B cell (primary cell): ENCODE measurements around the gene PSEN1. TPM values are rescaled to one million over a fixed set of nuclear protein-coding genes. Genes with fewer than 3 reads are reported as not detected.

Experiments used
- ATAC-seq: fragments of 200-7000 bp; cut with Tn5 transposase; one replicate; pipeline ENCODE4 v1.10.0; 2021; ENCODE audit warnings: low read depth, mild to moderate bottlenecking, moderate number of reproducible peaks, moderate library complexity
- CTCF ChIA-PET: fragments of 350-600 bp; sonication (Branson Sonifier 250); formaldehyde crosslinking; loops from one replicate; lab custom pipeline; 2021; ENCODE audit warnings: antibody characterized with exemption, inconsistent platforms; lab: Charles Lee
- POLR2A ChIA-PET: fragments of 350-600 bp; sonication (Branson Sonifier 250); formaldehyde crosslinking; loops from one replicate; lab custom pipeline; 2021; ENCODE audit warnings: antibody characterized with exemption; lab: Charles Lee
- DNase-seq: peaks from one replicate; pipeline ENCODE4 v3.0.0; 2013
- H2AFZ ChIP-seq: 2 replicates; pipeline ENCODE4 v1.6.1; 2012; ENCODE audit warnings: mild to moderate bottlenecking, low read depth, low read length; ENCODE audit not compliant: insufficient read depth, poor library complexity, severe bottlenecking
- H3K27ac ChIP-seq, 2 donors: 1 replicate in 1 of 2; 2 replicates in 1 of 2; pipeline ENCODE4 v1.5.1; 2012 to 2013; ENCODE audit warnings: low read length in 2 of 2, mild to moderate bottlenecking in 2 of 2, moderate library complexity in 1 of 2
- H3K27me3 ChIP-seq, 4 experiments: fragments of 200-600 bp in 1 of 4; sonication (generic) in 1 of 4; replicated peaks in 1 of 4; 1 replicate in 2 of 4; 2 replicates in 2 of 4; pipeline versions ENCODE4 v1.6.1 to v1.7.0; 2013 to 2016; ENCODE audit warnings: low read length in 3 of 4, mild to moderate bottlenecking in 2 of 4, mixed read lengths in 1 of 4, moderate library complexity in 1 of 4; ENCODE audit not compliant: insufficient read depth in 4 of 4, control insufficient read depth in 3 of 4; ENCODE audit errors: control extremely low read depth in 1 of 4
- H3K36me3 ChIP-seq, 2 experiments: replicated peaks in 1 of 2; 1 replicate in 1 of 2; 2 replicates in 1 of 2; pipeline versions ENCODE4 v1.6.1 to v1.7.1; 2013; ENCODE audit warnings: low read length in 1 of 2; ENCODE audit not compliant: insufficient read depth in 2 of 2, control insufficient read depth in 1 of 2; ENCODE audit errors: control extremely low read depth in 1 of 2, extremely low read depth in 1 of 2
- H3K4me1 ChIP-seq, 2 donors: fragments of 200-600 bp in 1 of 2; sonication (generic) in 1 of 2; 1 replicate in 1 of 2; 2 replicates in 1 of 2; pipeline versions ENCODE4 v1.5.1 to v1.6.1; 2013 to 2017; ENCODE audit warnings: low read length in 2 of 2; ENCODE audit not compliant: control insufficient read depth in 2 of 2, insufficient read depth in 2 of 2
- H3K4me2 ChIP-seq: replicated peaks from 2 replicates; pipeline ENCODE3; 2012; ENCODE audit warnings: mild to moderate bottlenecking, low read depth, low read length; ENCODE audit not compliant: poor library complexity, severe bottlenecking
- H3K4me3 ChIP-seq, 5 experiments: fragments of 200-600 bp in 1 of 5; sonication (generic) in 1 of 5; 1 replicate in 3 of 5; 2 replicates in 2 of 5; pipeline versions ENCODE4 v1.5.1 to v1.7.0; 2011 to 2016; ENCODE audit warnings: low read length in 4 of 5, mild to moderate bottlenecking in 4 of 5, low read depth in 2 of 5, control low read depth in 1 of 5, moderate library complexity in 1 of 5; ENCODE audit not compliant: insufficient read depth in 1 of 5; ENCODE audit errors: control extremely low read depth in 1 of 5, extremely low read depth in 1 of 5
- H3K79me2 ChIP-seq: fragments of 200-600 bp; sonication (generic); one replicate; pipeline ENCODE4 v1.6.0; 2016; ENCODE audit warnings: low read length; ENCODE audit not compliant: control insufficient read depth, insufficient read depth
- H3K9ac ChIP-seq: fragments of 200-600 bp; sonication (generic); 2 replicates; pipeline ENCODE4 v1.6.1; 2017; ENCODE audit warnings: mild to moderate bottlenecking, low read length, moderate library complexity
- H3K9me3 ChIP-seq, 3 donors: one replicate each; pipeline versions ENCODE4 v1.6.1 to v1.7.1; 2013; ENCODE audit warnings: low read length in 2 of 3; ENCODE audit not compliant: control insufficient read depth in 2 of 3, insufficient read depth in 1 of 3; ENCODE audit errors: control extremely low read depth in 1 of 3
- H4K20me1 ChIP-seq: 2 replicates; pipeline ENCODE4 v1.6.0; 2012; ENCODE audit warnings: mild to moderate bottlenecking, low read length; ENCODE audit not compliant: insufficient read depth, control insufficient read depth, poor library complexity, severe bottlenecking
- H3K27ac Mint-ChIP-seq: one replicate; pipeline ENCODE4 v1.8.0; 2021; ENCODE audit warnings: mixed read lengths
- H3K27me3 Mint-ChIP-seq: one replicate; pipeline ENCODE4 v1.8.0; 2021; ENCODE audit warnings: mixed read lengths
- H3K4me1 Mint-ChIP-seq: one replicate; pipeline ENCODE4 v1.8.0; 2021; ENCODE audit warnings: mixed read lengths
- H3K4me3 Mint-ChIP-seq: one replicate; pipeline ENCODE4 v1.8.0; 2021; ENCODE audit warnings: mixed read lengths
- H3K9me3 Mint-ChIP-seq: one replicate; pipeline ENCODE4 v1.8.0; 2022; ENCODE audit warnings: mixed read lengths; ENCODE audit not compliant: insufficient read depth
- EZH2 ChIP-seq: IDR thresholded peaks from 2 replicates; pipeline ENCODE4 v1.6.1; 2012; ENCODE audit warnings: borderline replicate concordance, low read depth, mild to moderate bottlenecking, moderate library complexity, low read length; ENCODE audit not compliant: insufficient read depth, poor library complexity, severe bottlenecking
- WGBS: methylation state at CpG from one replicate; pipeline ENCODE4 v1.1.5; 2013; ENCODE audit warnings: missing lambda C conversion rate; ENCODE audit not compliant: insufficient coverage; 5-methylcytosine and 5-hydroxymethylcytosine counted together
- intact Hi-C: fragments of 100-400 bp; cut with micrococcal nuclease; formaldehyde crosslinking; loops from one replicate; pipeline ENCODE4 v1.10.0; 2022
- polyA plus RNA-seq: library from polyadenylated mRNA; depleted of rRNA; stranded (reverse); fragments of >200 nt; gene quantifications from 2 replicates; pipeline ENCODE4 v1.2.3, GENCODE V29; 2012
- total RNA-seq, 2 donors: library from RNA; stranded (reverse); fragments of 120-200 nt in 1 of 2; gene quantifications; 1 replicate in 1 of 2; 2 replicates in 1 of 2; pipeline versions ENCODE4 v1.2.3 to v1.2.4, GENCODE V29; 2013 to 2022
- TF ChIP-seq, protein P1 (sequence below): fragments of 200-600 bp; IDR thresholded peaks from one replicate; pipeline ENCODE4 v1.8.0; 2022; ENCODE audit warnings: antibody characterized with exemption, mild to moderate bottlenecking

The PSEN1 gene
- total and polyA plus RNA-seq, 2 donors (not counting 1 experiment from before 2014, with no cell fraction given), result 10.2 to 75.9 TPM

DNA sequence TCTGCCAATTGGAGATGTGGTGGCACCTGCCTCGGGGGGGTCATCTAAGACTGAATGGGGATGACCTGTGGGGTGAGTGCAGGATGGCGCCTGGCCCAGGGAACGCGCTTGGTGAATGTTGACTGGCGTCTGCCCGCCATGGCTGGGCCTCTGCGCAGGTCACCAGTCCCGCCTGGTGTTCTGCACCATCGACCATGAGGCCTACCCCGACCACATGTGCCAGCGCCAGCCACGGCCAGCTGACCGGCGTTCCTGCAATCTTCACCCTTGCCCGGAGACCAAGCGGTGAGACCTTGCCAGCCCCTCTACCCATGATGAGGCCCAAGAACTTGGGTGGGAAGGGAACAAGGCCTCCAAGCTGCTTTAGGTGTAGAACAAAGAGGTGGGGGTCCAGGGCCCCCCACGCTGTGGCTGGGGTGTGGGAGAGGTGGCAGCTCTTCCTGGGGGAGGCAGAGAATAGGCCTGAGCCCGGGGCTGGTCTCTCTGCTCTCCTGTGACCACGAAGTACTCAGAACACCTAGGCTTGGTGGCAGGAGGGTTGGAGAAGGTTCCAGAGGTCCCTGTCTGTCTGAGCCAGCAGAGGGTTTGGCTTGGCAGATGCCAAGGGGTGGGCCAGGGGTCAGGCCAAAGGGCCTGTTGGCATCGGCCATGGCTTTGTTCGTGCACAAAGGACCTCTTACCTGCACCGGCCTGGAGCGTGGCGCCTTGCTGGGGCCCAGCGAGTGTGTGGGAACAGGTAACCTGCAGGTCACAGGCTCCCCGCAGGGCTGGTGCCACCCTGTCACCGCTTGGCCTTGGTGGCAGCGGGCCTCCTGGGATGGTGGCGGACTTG, 116.4 kb downstream of the PSEN1 start:
- intact Hi-C loops, result no loop called here
- H4K20me1 ChIP-seq, result no peaks in the 10 kb centered on the region
- TF ChIP-seq, protein P1, sequence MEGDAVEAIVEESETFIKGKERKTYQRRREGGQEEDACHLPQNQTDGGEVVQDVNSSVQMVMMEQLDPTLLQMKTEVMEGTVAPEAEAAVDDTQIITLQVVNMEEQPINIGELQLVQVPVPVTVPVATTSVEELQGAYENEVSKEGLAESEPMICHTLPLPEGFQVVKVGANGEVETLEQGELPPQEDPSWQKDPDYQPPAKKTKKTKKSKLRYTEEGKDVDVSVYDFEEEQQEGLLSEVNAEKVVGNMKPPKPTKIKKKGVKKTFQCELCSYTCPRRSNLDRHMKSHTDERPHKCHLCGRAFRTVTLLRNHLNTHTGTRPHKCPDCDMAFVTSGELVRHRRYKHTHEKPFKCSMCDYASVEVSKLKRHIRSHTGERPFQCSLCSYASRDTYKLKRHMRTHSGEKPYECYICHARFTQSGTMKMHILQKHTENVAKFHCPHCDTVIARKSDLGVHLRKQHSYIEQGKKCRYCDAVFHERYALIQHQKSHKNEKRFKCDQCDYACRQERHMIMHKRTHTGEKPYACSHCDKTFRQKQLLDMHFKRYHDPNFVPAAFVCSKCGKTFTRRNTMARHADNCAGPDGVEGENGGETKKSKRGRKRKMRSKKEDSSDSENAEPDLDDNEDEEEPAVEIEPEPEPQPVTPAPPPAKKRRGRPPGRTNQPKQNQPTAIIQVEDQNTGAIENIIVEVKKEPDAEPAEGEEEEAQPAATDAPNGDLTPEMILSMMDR, result no peak
- TF ChIP-seq EZH2, result no peak
- WGBS, result 91% methylated on average over 24 of the region's 29 CpGs
- ATAC-seq, result no peak
- H2AFZ ChIP-seq, result no peak overlapping the region
- H3K4me2 ChIP-seq, result no peak overlapping the region
- no peaks in the 10 kb centered on the region for H3K27me3 ChIP-seq
- ChIA-PET CTCF (no interaction called here), POLR2A (no interaction called here)
- Mint-ChIP-seq H3K9me3 (no peaks in the 10 kb centered on the region), H3K27me3 (no peaks in the 10 kb centered on the region), H3K27ac (no peak overlapping the region), H3K4me3 (no peak overlapping the region), H3K4me1 (peaks cover 19% of the 10 kb centered on the region)
- H3K9ac ChIP-seq, result no peak overlapping the region
- H3K27ac ChIP-seq, result no peak overlapping the region
- no peaks in the 10 kb centered on the region for H3K9me3 ChIP-seq
- no peaks in the 10 kb centered on the region for H3K36me3 ChIP-seq
- no peak overlapping the region for H3K4me3 ChIP-seq
- no peaks in the 10 kb centered on the region for H3K79me2 ChIP-seq
- DNase-seq, result no peak
- peaks cover 10 to 13% of the 10 kb centered on the region in 2 donors for H3K4me1 ChIP-seq

DNA sequence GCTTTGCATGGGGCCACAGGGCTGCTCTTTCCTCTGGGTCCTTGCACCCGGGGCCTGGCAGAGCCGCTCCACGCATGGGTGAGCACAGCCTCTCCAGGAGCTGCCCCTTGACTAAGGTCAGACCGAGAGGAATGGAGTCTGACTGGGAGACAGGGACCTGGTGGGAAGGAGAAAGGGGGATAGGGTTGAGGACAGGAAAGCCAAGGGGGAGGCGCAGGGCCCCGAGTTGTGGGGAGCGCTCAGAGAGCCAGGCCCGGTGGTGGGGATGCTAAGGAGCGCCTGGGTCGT, 117.0 kb downstream of the PSEN1 start:
- no peaks in the 10 kb centered on the region for H3K79me2 ChIP-seq
- Mint-ChIP-seq H3K27me3 (no peaks in the 10 kb centered on the region), H3K9me3 (no peaks in the 10 kb centered on the region), H3K27ac (no peak overlapping the region), H3K4me1 (peaks cover 17% of the 10 kb centered on the region), H3K4me3 (no peak overlapping the region)
- POLR2A ChIA-PET, result no interaction called here
- peaks cover 6 to 8% of the 10 kb centered on the region in 2 donors for H3K4me1 ChIP-seq
- 90% methylated on average over 10 of the region's 10 CpGs for WGBS
- H3K27ac ChIP-seq, result no peak overlapping the region
- H4K20me1 ChIP-seq, result no peaks in the 10 kb centered on the region
- H3K9ac ChIP-seq, result no peak overlapping the region
- no peak overlapping the region for H3K4me2 ChIP-seq
- TF ChIP-seq, protein P1, result no peak
- no peak for TF ChIP-seq EZH2
- no peak for ATAC-seq
- CTCF ChIA-PET, result no interaction called here
- H2AFZ ChIP-seq, result no peak overlapping the region
- intact Hi-C loops, result no loop called here
- H3K9me3 ChIP-seq, result no peaks in the 10 kb centered on the region
- no peak for DNase-seq
- no peak overlapping the region for H3K4me3 ChIP-seq
- H3K27me3 ChIP-seq, result no peaks in the 10 kb centered on the region
- H3K36me3 ChIP-seq, result no peaks in the 10 kb centered on the region
